Endothelial cell of umbilical vein (primary cell): ENCODE measurements around the gene PDHB. TPM values are rescaled to one million over a fixed set of nuclear protein-coding genes. Genes with fewer than 3 reads are reported as not detected.

ENCODE experiments used
- BruUV-seq: library from RNA; stranded (reverse); fragments of 400-500 nt; replicated peaks from 2 replicates; lab custom pipeline; 2021; lab: Mats Ljungman, UMichigan
- CTCF ChIA-PET: fragments of 300-600, 350-600 bp; sonication (Branson Sonifier 250); formaldehyde crosslinking; loops from one replicate; lab custom pipeline; 2021; ENCODE audit warnings: antibody characterized with exemption, inconsistent platforms; lab: Charles Lee
- POLR2A ChIA-PET: fragments of 300-600, 350-600 bp; sonication (Branson Sonifier 250); formaldehyde crosslinking; loops from one replicate; lab custom pipeline; 2021; ENCODE audit warnings: antibody characterized with exemption, inconsistent platforms; lab: Charles Lee
- DNase-seq: peaks from one replicate; pipeline ENCODE4 v3.0.0-alpha.2; 2011; ENCODE audit warnings: low read depth, low spot score
- FAIRE-seq: peaks from 2 replicates; lab custom pipeline; 2011; peaks lifted over from hg19 to GRCh38; lab: Jason Lieb, UNC
- H2AFZ ChIP-seq: 2 replicates; pipeline ENCODE4 v1.6.0; 2012; ENCODE audit warnings: low read depth, low read length, control low read depth, inconsistent platforms
- H3K27ac ChIP-seq: 2 replicates; pipeline ENCODE4 v1.5.1; 2011; ENCODE audit warnings: low read depth, mild to moderate bottlenecking, control low read depth, low read length, moderate library complexity; ENCODE audit not compliant: insufficient read depth
- H3K27me3 ChIP-seq, 2 experiments: 2 replicates each; pipeline versions ENCODE4 v1.6.0 to v1.6.1; 2011; ENCODE audit warnings: low read length in 2 of 2, mixed read lengths in 1 of 2; ENCODE audit not compliant: control insufficient read depth in 2 of 2, insufficient read depth in 2 of 2
- H3K36me3 ChIP-seq, 2 experiments: 2 replicates in 1 of 2; 3 replicates in 1 of 2; pipeline ENCODE4 v1.5.1; 2011; ENCODE audit warnings: low read length in 2 of 2, mild to moderate bottlenecking in 1 of 2, moderate library complexity in 1 of 2; ENCODE audit not compliant: control insufficient read depth in 2 of 2, insufficient read depth in 2 of 2; ENCODE audit errors: extremely low read depth in 1 of 2
- H3K4me1 ChIP-seq: 3 replicates; pipeline ENCODE4 v1.5.1; 2011; ENCODE audit warnings: mild to moderate bottlenecking, low read length; ENCODE audit not compliant: control insufficient read depth, insufficient read depth; ENCODE audit errors: extremely low read depth
- H3K4me2 ChIP-seq: 2 replicates; pipeline ENCODE4 v1.6.1; 2011; ENCODE audit warnings: low read length, control low read depth, mixed read lengths; ENCODE audit not compliant: insufficient read depth
- H3K4me3 ChIP-seq, 3 experiments: fragments of 200-600 bp in 1 of 3; sonication (generic), shearing (Covaris generic) in 1 of 3; replicated peaks in 1 of 3; 2 replicates each; pipeline ENCODE4 v1.5.1; 2011 to 2016; ENCODE audit warnings: control low read depth in 3 of 3, low read length in 3 of 3, mild to moderate bottlenecking in 2 of 3, inconsistent platforms in 1 of 3, low read depth in 1 of 3, moderate library complexity in 1 of 3; ENCODE audit not compliant: insufficient read depth in 1 of 3
- H3K79me2 ChIP-seq: 2 replicates; pipeline ENCODE4 v1.6.0; 2012; ENCODE audit warnings: low read length, inconsistent platforms; ENCODE audit not compliant: control insufficient read depth, insufficient read depth
- H3K9ac ChIP-seq: replicated peaks from 2 replicates; pipeline ENCODE3; 2011; ENCODE audit warnings: low read length, control low read depth; ENCODE audit not compliant: insufficient read depth; ENCODE audit errors: extremely low read depth
- H3K9me1 ChIP-seq: replicated peaks from 3 replicates; pipeline ENCODE4 v1.6.0; 2011; ENCODE audit warnings: mild to moderate bottlenecking, low read length; ENCODE audit not compliant: control insufficient read depth, insufficient read depth; ENCODE audit errors: extremely low read depth
- H3K9me3 ChIP-seq: replicated peaks from 2 replicates; pipeline ENCODE4 v1.5.1; 2012; ENCODE audit warnings: low read length, inconsistent platforms; ENCODE audit not compliant: control insufficient read depth, insufficient read depth
- H4K20me1 ChIP-seq: replicated peaks from 2 replicates; pipeline ENCODE3; 2011; ENCODE audit warnings: mild to moderate bottlenecking, low read length; ENCODE audit not compliant: control insufficient read depth, insufficient read depth; ENCODE audit errors: extremely low read depth
- CTCF ChIP-seq, 2 donors: IDR thresholded peaks; 1 replicate in 1 of 2; 2 replicates in 1 of 2; pipeline ENCODE4 v1.5.1; 2011; ENCODE audit warnings: low read length in 2 of 2, mild to moderate bottlenecking in 2 of 2, moderate library complexity in 2 of 2, control low read depth in 1 of 2, inconsistent platforms in 1 of 2, low read depth in 1 of 2; ENCODE audit not compliant: insufficient read depth in 1 of 2; ENCODE audit errors: extremely low read depth in 1 of 2
- EZH2 ChIP-seq: IDR thresholded peaks from 2 replicates; pipeline ENCODE4 v1.6.1; 2012; ENCODE audit warnings: borderline replicate concordance, low read depth, mild to moderate bottlenecking, moderate library complexity, low read length, inconsistent platforms; ENCODE audit not compliant: severe bottlenecking
- FOS ChIP-seq: IDR thresholded peaks from 2 replicates; pipeline ENCODE4 v1.6.1; 2011; ENCODE audit warnings: mild to moderate bottlenecking, low read length, moderate library complexity, borderline replicate concordance; ENCODE audit not compliant: insufficient read depth
- GATA2 ChIP-seq: IDR thresholded peaks from 2 replicates; pipeline ENCODE4 v1.7.0; 2011; ENCODE audit warnings: low read depth, mild to moderate bottlenecking, moderate library complexity, mixed read lengths, low read length; ENCODE audit not compliant: insufficient read length, insufficient read depth
- JUN ChIP-seq: IDR thresholded peaks from 2 replicates; pipeline ENCODE4 v1.6.1; 2011; ENCODE audit warnings: borderline replicate concordance, low read depth; ENCODE audit not compliant: insufficient read length, insufficient read depth
- MAX ChIP-seq: IDR thresholded peaks from 2 replicates; pipeline ENCODE4 v1.6.1; 2011; ENCODE audit not compliant: insufficient read depth, insufficient read length
- MYC ChIP-seq: IDR thresholded peaks from one replicate; pipeline ENCODE4 v1.6.1; 2011; ENCODE audit warnings: mild to moderate bottlenecking, low read depth, low read length
- POLR2A ChIP-seq: IDR thresholded peaks from 2 replicates; pipeline ENCODE4 v1.6.1; 2012; ENCODE audit warnings: low read depth, mild to moderate bottlenecking, control low read depth, low read length
- POLR2AphosphoS5 ChIP-seq: IDR thresholded peaks from 2 replicates; pipeline ENCODE4 v1.6.1; 2012; ENCODE audit warnings: low read depth, mild to moderate bottlenecking, control low read depth, low read length, moderate library complexity; ENCODE audit not compliant: insufficient read depth
- dilution Hi-C: fragments of 300-500 bp; cut with MboI; formaldehyde crosslinking; loops from one replicate; pipeline ENCODE4 v1.15.0; 2019; ENCODE audit warnings: low sequenced_read_pairs; ENCODE audit not compliant: extremely low pct_ligation_motif_present
- intact Hi-C: fragments of 100-400 bp; cut with micrococcal nuclease; formaldehyde crosslinking; loops from one replicate; pipeline ENCODE4 v1.10.0; 2022
- polyA plus RNA-seq, 4 experiments: library from polyadenylated mRNA; depleted of rRNA in 3 of 4; stranded (reverse) in 3 of 4; unstranded in 1 of 4; fragments of >200 nt; gene quantifications; 2 replicates each; pipeline versions ENCODE4 v1.2.1 to v1.2.3, GENCODE V29; 2011 to 2012; ENCODE audit warnings: missing spikeins in 1 of 4
- total RNA-seq: library from RNA; stranded (reverse); gene quantifications from 2 replicates; pipeline ENCODE4 v1.2.3, GENCODE V29; 2021

Gene PDHB
- total and polyA plus RNA-seq, 2 donors (not counting 3 experiments of a cell fraction or from before 2014, with no cell fraction given): 50.8 to 60.8 TPM

- H3K27me3 ChIP-seq: no peaks in the 10 kb centered on the region
- H3K9me3 ChIP-seq: no peaks in the 10 kb centered on the region
- H3K4me1 ChIP-seq: peaks cover 5% of the 10 kb centered on the region
- H3K9ac ChIP-seq: no peak overlapping the region
- FAIRE-seq (no peak), DNase-seq (no peak)
- H2AFZ ChIP-seq: no peak overlapping the region
- no peak overlapping the region for H3K4me2 ChIP-seq
- no peak for TF ChIP-seq EZH2
- no peak for TF ChIP-seq MYC
- no peak for TF ChIP-seq POLR2A
- no peak for TF ChIP-seq POLR2AphosphoS5
- TF ChIP-seq GATA2: no peak
- TF ChIP-seq JUN: no peak
- TF ChIP-seq MAX: no peak
- TF ChIP-seq CTCF (IDR thresholded peaks at IDR 0.05; ENCODE audit: extremely low read depth in 1 of 2, insufficient read depth in 1 of 2, low read depth in 1 of 2, low read length in 2 of 2): no peak
- no peak for TF ChIP-seq FOS
- dilution Hi-C loops (no loop called here), intact Hi-C loops (loop anchor here (1.0 kb wide), 2 partner anchors 27 to 68 kb away; no protein-coding TSS in a partner anchor)
- no peaks in the 10 kb centered on the region for H3K79me2 ChIP-seq
- no peak overlapping the region for H3K4me3 ChIP-seq
- ChIA-PET CTCF (interaction anchor here (0.7 to 2.9 kb wide), 22 partner anchors 9 to 175 kb away, joined by 3 to 27 read pairs (median 4); partner anchors contain the start of genes KCTD6 and PDHB), POLR2A (no interaction called here)
- no TSS peak for BruUV-seq
- no peak overlapping the region for H3K27ac ChIP-seq
- no peaks in the 10 kb centered on the region for H3K36me3 ChIP-seq
- H3K9me1 ChIP-seq: no peaks in the 10 kb centered on the region
- H4K20me1 ChIP-seq: no peaks in the 10 kb centered on the region
Observed at GRCh38 chr3:58463942-58464271, 30.3 kb upstream of the PDHB start.
